Trophoblast cell (in vitro differentiated cells and primary cell): ENCODE measurements around the gene USP17L11. TPM values are rescaled to one million over a fixed set of nuclear protein-coding genes. Genes with fewer than 3 reads are reported as not detected.
"Not testable (repeated sequence)": the region's sequence is repeated elsewhere in the genome, so short reads cannot be mapped to it uniquely, and the experiment has no call there.

Experiments used
- DNase-seq, 2 donors: peaks; one replicate each; pipeline ENCODE4 v3.0.0-alpha.2; 2016
- H2AFZ ChIP-seq: 2 replicates; pipeline ENCODE4 v1.6.1; 2013; ENCODE audit warnings: low read length, moderate library complexity, mild to moderate bottlenecking; ENCODE audit not compliant: insufficient read depth, poor library complexity
- H2AK5ac ChIP-seq: 2 replicates; pipeline ENCODE4 v1.6.1; 2013; ENCODE audit warnings: mild to moderate bottlenecking, low read length
- H2BK120ac ChIP-seq: 2 replicates; pipeline ENCODE4 v1.6.1; 2013; ENCODE audit warnings: low read length, mild to moderate bottlenecking, moderate library complexity; ENCODE audit not compliant: insufficient read depth, poor library complexity
- H2BK12ac ChIP-seq: 2 replicates; pipeline ENCODE4 v1.6.1; 2013; ENCODE audit warnings: mild to moderate bottlenecking, low read length, moderate library complexity
- H2BK5ac ChIP-seq: 2 replicates; pipeline ENCODE4 v1.6.1; 2013; ENCODE audit warnings: low read length, low read depth, moderate library complexity, mild to moderate bottlenecking; ENCODE audit not compliant: poor library complexity
- H3K14ac ChIP-seq: 2 replicates; pipeline ENCODE4 v1.6.1; 2013; ENCODE audit warnings: mild to moderate bottlenecking, low read length
- H3K18ac ChIP-seq: 2 replicates; pipeline ENCODE4 v1.6.1; 2013; ENCODE audit warnings: mild to moderate bottlenecking, low read length
- H3K23ac ChIP-seq: 2 replicates; pipeline ENCODE4 v1.6.1; 2013; ENCODE audit warnings: low read length
- H3K27ac ChIP-seq: 2 replicates; pipeline ENCODE4 v1.5.1; 2013; ENCODE audit warnings: low read depth, mild to moderate bottlenecking, inconsistent platforms, low read length, moderate library complexity
- H3K27me3 ChIP-seq: 2 replicates; pipeline ENCODE4 v1.6.1; 2013; ENCODE audit warnings: inconsistent platforms, mild to moderate bottlenecking, low read length, moderate library complexity; ENCODE audit not compliant: insufficient read depth
- H3K36me3 ChIP-seq, 2 experiments: 1 replicate in 1 of 2; 2 replicates in 1 of 2; pipeline ENCODE4 v1.6.1; 2013; ENCODE audit warnings: low read length in 2 of 2, mild to moderate bottlenecking in 2 of 2, moderate library complexity in 1 of 2; ENCODE audit not compliant: insufficient read depth in 2 of 2, control insufficient read depth in 1 of 2
- H3K4ac ChIP-seq: 2 replicates; pipeline ENCODE4 v1.6.1; 2013; ENCODE audit warnings: low read depth, mild to moderate bottlenecking, low read length, moderate library complexity
- H3K4me1 ChIP-seq, 2 experiments: 1 replicate in 1 of 2; 2 replicates in 1 of 2; pipeline ENCODE4 v1.6.1; 2013; ENCODE audit warnings: low read length in 2 of 2, mild to moderate bottlenecking in 2 of 2, moderate library complexity in 1 of 2; ENCODE audit not compliant: insufficient read depth in 2 of 2, control insufficient read depth in 1 of 2
- H3K4me2 ChIP-seq: 2 replicates; pipeline ENCODE4 v1.6.1; 2013; ENCODE audit warnings: inconsistent platforms, mild to moderate bottlenecking, low read length, moderate library complexity
- H3K4me3 ChIP-seq: 2 replicates; pipeline ENCODE4 v1.5.1; 2013; ENCODE audit warnings: mild to moderate bottlenecking, low read depth, low read length, inconsistent platforms
- H3K79me1 ChIP-seq: one replicate; pipeline ENCODE4 v1.6.1; 2013; ENCODE audit warnings: low read length
- H3K79me2 ChIP-seq: 2 replicates; pipeline ENCODE4 v1.6.1; 2013; ENCODE audit warnings: low read length, mild to moderate bottlenecking; ENCODE audit not compliant: control insufficient read depth, insufficient read depth, poor library complexity
- H3K9ac ChIP-seq: 2 replicates; pipeline ENCODE4 v1.6.1; 2013; ENCODE audit warnings: mild to moderate bottlenecking, low read length
- H3K9me3 ChIP-seq: 2 replicates; pipeline ENCODE4 v1.6.1; 2013; ENCODE audit warnings: low read depth, mild to moderate bottlenecking, control low read depth, inconsistent platforms, low read length; ENCODE audit not compliant: insufficient read depth
- H4K12ac ChIP-seq: 2 replicates; pipeline ENCODE4 v1.6.1; 2013; ENCODE audit warnings: low read depth, mild to moderate bottlenecking, low read length, moderate library complexity
- H4K8ac ChIP-seq: 2 replicates; pipeline ENCODE4 v1.6.1; 2013; ENCODE audit warnings: low read depth, mild to moderate bottlenecking, low read length, moderate library complexity
- H4K91ac ChIP-seq: one replicate; pipeline ENCODE4 v1.6.1; 2013; ENCODE audit warnings: low read depth, mild to moderate bottlenecking, low read length, moderate library complexity
- WGBS: extraction: QIAGEN DNeasy Blood & Tissue Kit; methylation state at CpG from one replicate; pipeline ENCODE4 v1.1.7; 2013; ENCODE audit warnings: missing lambda C conversion rate; ENCODE audit not compliant: insufficient read length, insufficient coverage; ENCODE audit errors: extremely low coverage; 5-methylcytosine and 5-hydroxymethylcytosine counted together
- polyA plus RNA-seq: library from polyadenylated mRNA; stranded (reverse); fragments of 200-250 nt; gene quantifications from 2 replicates; pipeline ENCODE4 v1.2.3, GENCODE V29; 2013

Gene USP17L11
- polyA plus RNA-seq: not detected in 2 replicates

- not testable (repeated sequence) for H3K4me2 ChIP-seq, H3K9me3 ChIP-seq, H3K23ac ChIP-seq, H2AFZ ChIP-seq, H3K9ac ChIP-seq, H4K8ac ChIP-seq, H2BK12ac ChIP-seq, H3K27me3 ChIP-seq, H2BK5ac ChIP-seq, H3K4ac ChIP-seq, H4K12ac ChIP-seq, H4K91ac ChIP-seq, H3K27ac ChIP-seq, H3K4me1 ChIP-seq, H3K36me3 ChIP-seq, H3K4me3 ChIP-seq, H2AK5ac ChIP-seq, H2BK120ac ChIP-seq, DNase-seq, H3K79me2 ChIP-seq, H3K79me1 ChIP-seq, H3K18ac ChIP-seq, H3K14ac ChIP-seq
- WGBS: no CpG with 5 or more reads among the region's 14 CpGs
These were observed at the start of gene USP17L11 for GRCh38 chr4:9215105-9215504. Gene USP17L11 (plus strand): TSS chr4:9215405. CDS start chr4:9215405, 0 bp downstream.

GRCh38 chr4:9165990-9166389 is 49.2 kb upstream of the USP17L11 start:
- not testable (repeated sequence) for H3K27me3 ChIP-seq, H2AK5ac ChIP-seq, H2BK5ac ChIP-seq, H3K4me2 ChIP-seq, H3K4me3 ChIP-seq, H2BK12ac ChIP-seq, H3K79me2 ChIP-seq, H3K18ac ChIP-seq, DNase-seq, H3K4me1 ChIP-seq, H3K36me3 ChIP-seq, H3K9me3 ChIP-seq, H3K9ac ChIP-seq, H3K27ac ChIP-seq, H2BK120ac ChIP-seq, H3K4ac ChIP-seq, H4K91ac ChIP-seq, H3K14ac ChIP-seq, H3K79me1 ChIP-seq, H4K12ac ChIP-seq, H4K8ac ChIP-seq, H3K23ac ChIP-seq, H2AFZ ChIP-seq
- no CpG with 5 or more reads among the region's 8 CpGs for WGBS

GRCh38 chr4:9169791-9170459 is 45.3 kb upstream of the USP17L11 start, which contains the start of gene FAM90A26:
Gene FAM90A26 (plus strand): TSS chr4:9170409. CDS start chr4:9173173, 2,764 bp downstream.
- not testable (repeated sequence) for H3K4ac ChIP-seq, H4K8ac ChIP-seq, H4K12ac ChIP-seq, DNase-seq, H3K36me3 ChIP-seq, H3K79me1 ChIP-seq, H3K27ac ChIP-seq, H2BK120ac ChIP-seq, H3K18ac ChIP-seq, H4K91ac ChIP-seq, H3K14ac ChIP-seq, H2BK5ac ChIP-seq, H3K23ac ChIP-seq, H2AK5ac ChIP-seq, H3K4me2 ChIP-seq, H2AFZ ChIP-seq, H3K4me3 ChIP-seq, H3K27me3 ChIP-seq, H3K4me1 ChIP-seq, H3K9me3 ChIP-seq, H3K9ac ChIP-seq, H2BK12ac ChIP-seq, H3K79me2 ChIP-seq
- no CpG with 5 or more reads among the region's 11 CpGs for WGBS

- H3K23ac ChIP-seq, H3K14ac ChIP-seq, H3K9ac ChIP-seq, H3K4me2 ChIP-seq, DNase-seq, H3K79me2 ChIP-seq, H3K4ac ChIP-seq, H3K4me3 ChIP-seq, H3K27ac ChIP-seq, H3K18ac ChIP-seq, H4K12ac ChIP-seq, H2BK5ac ChIP-seq, H2AFZ ChIP-seq, H2BK120ac ChIP-seq, H3K9me3 ChIP-seq, H3K79me1 ChIP-seq, H4K91ac ChIP-seq, H4K8ac ChIP-seq, H3K27me3 ChIP-seq, H2BK12ac ChIP-seq, H2AK5ac ChIP-seq, H3K36me3 ChIP-seq, H3K4me1 ChIP-seq: not testable (repeated sequence)
- WGBS: no CpG with 5 or more reads among the region's 13 CpGs
These were observed 4.8 kb upstream of the USP17L11 start, which contains the start of gene USP17L10 for GRCh38 chr4:9210357-9210756. Gene USP17L10 (plus strand): TSS chr4:9210657. CDS start chr4:9210657, 0 bp downstream.
